MM.1S (cell line): ENCODE data around the gene GOLPH3.

Experiments
- DNase-seq: peaks from one replicate; pipeline ENCODE4 v3.0.0-alpha.2; 2015
- H2AFZ ChIP-seq: fragments of 300-600 bp; sonication (generic); 2 replicates; pipeline ENCODE4 v1.6.0; 2016; ENCODE audit warnings: antibody characterized with exemption, low read length
- H3F3A ChIP-seq: fragments of 300-600 bp; sonication (generic); 2 replicates; pipeline ENCODE4 v1.6.1; 2016; ENCODE audit warnings: mild to moderate bottlenecking, antibody characterized with exemption, low read length, moderate library complexity, mixed read lengths; ENCODE audit not compliant: insufficient read depth
- H3K27ac ChIP-seq: fragments of 300-600 bp; sonication (generic); 2 replicates; pipeline ENCODE4 v1.5.1; 2016; ENCODE audit warnings: mild to moderate bottlenecking, low read length
- H3K27me3 ChIP-seq: fragments of 300-600 bp; sonication (generic); replicated peaks from 2 replicates; pipeline ENCODE4 v1.6.0; 2016; ENCODE audit warnings: low read length; ENCODE audit not compliant: insufficient read depth
- H3K36me3 ChIP-seq: fragments of 300-600 bp; sonication (generic); replicated peaks from 2 replicates; pipeline ENCODE4 v1.6.1; 2016; ENCODE audit warnings: mild to moderate bottlenecking, low read length, mixed read lengths; ENCODE audit not compliant: insufficient read depth
- H3K4me1 ChIP-seq: fragments of 300-600 bp; sonication (generic); 2 replicates; pipeline ENCODE4 v1.6.1; 2016; ENCODE audit warnings: low read length, mixed read lengths
- H3K4me2 ChIP-seq: fragments of 300-600 bp; sonication (generic); 2 replicates; pipeline ENCODE4 v1.6.0; 2016; ENCODE audit warnings: low read depth, low read length
- H3K4me3 ChIP-seq: fragments of 300-600 bp; sonication (generic); 2 replicates; pipeline ENCODE4 v1.5.1; 2016; ENCODE audit warnings: low read length, mixed read lengths
- H3K79me2 ChIP-seq: fragments of 300-600 bp; sonication (generic); 2 replicates; pipeline ENCODE4 v1.6.1; 2016; ENCODE audit warnings: mixed run types, low read length, mixed read lengths
- H3K9ac ChIP-seq: fragments of 300-600 bp; sonication (generic); 2 replicates; pipeline ENCODE4 v1.6.1; 2016; ENCODE audit warnings: low read length, mixed read lengths
- H3K9me2 ChIP-seq: fragments of 300-600 bp; sonication (generic); replicated peaks from 2 replicates; pipeline ENCODE4 v1.6.1; 2016; ENCODE audit warnings: mild to moderate bottlenecking, low read length, mixed read lengths; ENCODE audit not compliant: insufficient read depth
- H3K9me3 ChIP-seq: fragments of 300-600 bp; sonication (generic); replicated peaks from 2 replicates; pipeline ENCODE4 v1.6.1; 2016; ENCODE audit warnings: mild to moderate bottlenecking, low read length, mixed read lengths; ENCODE audit not compliant: insufficient read depth
- H4K20me1 ChIP-seq: fragments of 300-600 bp; sonication (generic); 2 replicates; pipeline ENCODE4 v1.6.1; 2016; ENCODE audit warnings: mild to moderate bottlenecking, low read length, moderate library complexity, mixed read lengths; ENCODE audit not compliant: insufficient read depth
- EZH2 ChIP-seq: fragments of 300-600 bp; sonication (generic); optimal IDR thresholded peaks from 2 replicates; pipeline ENCODE3; 2017; ENCODE audit warnings: low read depth, mild to moderate bottlenecking, antibody characterized with exemption, low read length, mixed read lengths
- EZH2phosphoT487 ChIP-seq: fragments of 300-600 bp; sonication (generic); IDR thresholded peaks from 2 replicates; pipeline ENCODE4 v1.6.1; 2018; ENCODE audit warnings: antibody characterized with exemption, low read length
- TF ChIP-seq, protein P1 (sequence below): fragments of 300-600 bp; sonication (generic); IDR thresholded peaks from 2 replicates; pipeline ENCODE4 v1.5.1; 2016; ENCODE audit warnings: antibody characterized with exemption, low read length, mixed read lengths

GOLPH3 gene

DNA sequence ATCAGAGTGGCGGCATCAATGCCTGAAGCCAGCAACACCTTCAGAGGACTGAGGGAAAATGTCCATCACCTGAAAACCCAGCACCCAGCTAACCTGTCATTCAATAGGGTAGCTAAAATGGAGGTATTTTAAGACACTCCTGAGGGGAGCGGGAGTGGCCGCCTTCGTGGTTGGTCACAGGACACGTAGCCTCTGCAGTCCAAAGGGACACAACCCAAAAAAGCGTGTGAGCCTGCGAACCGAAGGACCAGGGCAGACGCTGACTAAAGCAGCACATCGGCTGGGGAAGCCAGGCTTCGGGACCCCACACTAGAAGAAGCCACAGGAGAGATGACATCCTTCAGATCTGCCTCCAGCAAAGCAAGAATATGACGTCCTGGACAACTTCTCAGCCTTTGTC lies 70.6 kb downstream of the GOLPH3 start:
- Histone ChIP-seq H3F3A (no peaks in the 10 kb centered on the region), H4K20me1 (no peaks in the 10 kb centered on the region), H3K9ac (no peak overlapping the region), H3K36me3 (no peaks in the 10 kb centered on the region), H3K79me2 (no peaks in the 10 kb centered on the region), H2AFZ (no peak overlapping the region), H3K4me2 (no peak overlapping the region), H3K27me3 (no peaks in the 10 kb centered on the region), H3K9me2 (no peaks in the 10 kb centered on the region), H3K4me3 (no peak overlapping the region), H3K4me1 (no peaks in the 10 kb centered on the region), H3K9me3 (no peaks in the 10 kb centered on the region), H3K27ac (no peak overlapping the region)
- DNase-seq = no peak
- TF ChIP-seq, protein P1, sequence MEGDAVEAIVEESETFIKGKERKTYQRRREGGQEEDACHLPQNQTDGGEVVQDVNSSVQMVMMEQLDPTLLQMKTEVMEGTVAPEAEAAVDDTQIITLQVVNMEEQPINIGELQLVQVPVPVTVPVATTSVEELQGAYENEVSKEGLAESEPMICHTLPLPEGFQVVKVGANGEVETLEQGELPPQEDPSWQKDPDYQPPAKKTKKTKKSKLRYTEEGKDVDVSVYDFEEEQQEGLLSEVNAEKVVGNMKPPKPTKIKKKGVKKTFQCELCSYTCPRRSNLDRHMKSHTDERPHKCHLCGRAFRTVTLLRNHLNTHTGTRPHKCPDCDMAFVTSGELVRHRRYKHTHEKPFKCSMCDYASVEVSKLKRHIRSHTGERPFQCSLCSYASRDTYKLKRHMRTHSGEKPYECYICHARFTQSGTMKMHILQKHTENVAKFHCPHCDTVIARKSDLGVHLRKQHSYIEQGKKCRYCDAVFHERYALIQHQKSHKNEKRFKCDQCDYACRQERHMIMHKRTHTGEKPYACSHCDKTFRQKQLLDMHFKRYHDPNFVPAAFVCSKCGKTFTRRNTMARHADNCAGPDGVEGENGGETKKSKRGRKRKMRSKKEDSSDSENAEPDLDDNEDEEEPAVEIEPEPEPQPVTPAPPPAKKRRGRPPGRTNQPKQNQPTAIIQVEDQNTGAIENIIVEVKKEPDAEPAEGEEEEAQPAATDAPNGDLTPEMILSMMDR = no peak
- TF ChIP-seq EZH2 (no peak), EZH2phosphoT487 (no peak)

DNA sequence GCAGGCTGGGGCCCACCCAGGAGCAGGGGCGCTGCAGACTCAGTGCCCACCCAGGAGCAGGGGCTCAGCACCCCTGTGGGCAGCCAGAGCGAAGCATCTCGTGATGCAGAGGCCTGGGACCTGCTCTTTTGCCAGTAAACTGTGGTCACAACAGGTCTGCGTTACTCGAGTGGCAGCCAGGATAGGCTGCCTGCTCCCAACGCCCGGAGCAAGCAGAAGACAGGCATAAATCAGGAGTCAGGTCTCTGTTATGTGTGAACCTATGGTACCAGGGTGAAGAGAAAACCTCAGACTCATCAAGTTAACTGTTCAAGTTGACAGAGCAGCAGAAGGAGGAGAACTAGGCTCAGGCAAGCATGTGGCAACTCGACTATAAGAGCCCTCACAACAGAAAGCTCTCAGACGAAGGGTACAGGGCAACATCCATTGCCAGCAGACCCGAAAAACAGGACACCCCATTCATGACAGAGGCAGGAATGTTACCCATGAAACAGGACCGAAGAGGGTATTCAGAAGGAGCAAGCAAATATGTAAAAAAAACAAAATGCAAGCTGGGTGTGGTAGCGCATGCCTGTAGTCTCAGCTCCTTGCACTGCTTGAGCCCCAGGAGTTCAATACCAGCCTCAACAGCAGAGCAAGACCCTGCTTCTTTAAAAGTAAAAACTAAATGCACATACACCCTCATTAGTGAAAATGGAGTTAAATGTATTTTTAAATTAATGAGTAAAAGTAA lies 71.7 kb downstream of the GOLPH3 start:
- no peak overlapping the region for H3K27ac ChIP-seq
- no peaks in the 10 kb centered on the region for H3K27me3 ChIP-seq
- TF ChIP-seq, protein P1 = no peak
- TF ChIP-seq EZH2phosphoT487 (no peak), EZH2 (no peak)

GRCh38 chr5:32100691-32101302 lies 73.3 kb downstream of the GOLPH3 start:
- H3K36me3 ChIP-seq = no peaks in the 10 kb centered on the region
- no peaks in the 10 kb centered on the region for H4K20me1 ChIP-seq
- TF ChIP-seq, protein P1 = no peak
- no peak for TF ChIP-seq EZH2phosphoT487
- no peak for TF ChIP-seq EZH2
- no peaks in the 10 kb centered on the region for H3K4me1 ChIP-seq
- H3K9me3 ChIP-seq = no peaks in the 10 kb centered on the region
- no peaks in the 10 kb centered on the region for H3K27me3 ChIP-seq
- no peak overlapping the region for H3K4me2 ChIP-seq
- H2AFZ ChIP-seq = no peak overlapping the region
- no peak overlapping the region for H3K27ac ChIP-seq
- H3K4me3 ChIP-seq = no peak overlapping the region
- DNase-seq = no peak
- H3K9me2 ChIP-seq = no peaks in the 10 kb centered on the region
- H3F3A ChIP-seq = no peaks in the 10 kb centered on the region
- H3K9ac ChIP-seq = no peak overlapping the region
- H3K79me2 ChIP-seq = no peaks in the 10 kb centered on the region

More for the DNA sequence above, 71.7 kb downstream of the GOLPH3 start:
- H4K20me1 ChIP-seq = no peaks in the 10 kb centered on the region
- DNase-seq = no peak
- no peak overlapping the region for H3K4me3 ChIP-seq
- no peaks in the 10 kb centered on the region for H3K79me2 ChIP-seq
- H3K9me2 ChIP-seq = no peaks in the 10 kb centered on the region
- H3K4me2 ChIP-seq = no peak overlapping the region
- no peak overlapping the region for H2AFZ ChIP-seq
- H3K9ac ChIP-seq = no peak overlapping the region
- H3K36me3 ChIP-seq = no peaks in the 10 kb centered on the region
- H3K9me3 ChIP-seq = no peaks in the 10 kb centered on the region
- no peaks in the 10 kb centered on the region for H3K4me1 ChIP-seq
- no peaks in the 10 kb centered on the region for H3F3A ChIP-seq
